Esophagus muscularis mucosa (tissue), 3 donors: Measurements from ENCODE around the gene INTS15.

Experiments used
- CTCF ChIP-seq, 3 experiments: fragments of 200-600 bp in 2 of 3; fragments of 450-650 bp in 1 of 3; sonication (generic) in 2 of 3; IDR thresholded peaks; one replicate each; pipeline ENCODE4 v1.5.1; 2017 to 2019; ENCODE audit warnings: antibody characterized with exemption in 3 of 3, mild to moderate bottlenecking in 2 of 3, moderate library complexity in 1 of 3
- EP300 ChIP-seq: sonication (generic); formaldehyde crosslinking; IDR thresholded peaks from one replicate; pipeline ENCODE4 v1.6.1; 2017; ENCODE audit warnings: antibody characterized with exemption

GRCh38 chr7:6608081-6608480, 18.3 kb downstream of the INTS15 start:
- TF ChIP-seq EP300 (no peak), CTCF (IDR thresholded peaks at IDR 0.05) (no peak)
